HG02759 (cell line): ENCODE data around the gene MYO15B.
"Not testable (repeated sequence)": the region's sequence is repeated elsewhere in the genome, so short reads cannot be mapped to it uniquely, and the experiment has no call there.

ENCODE experiments used
- ATAC-seq: cut with Tn5 transposase; IDR thresholded peaks from one replicate; pipeline ENCODE4 v1.9.1; 2021; ENCODE audit warnings: mild to moderate bottlenecking, moderate library complexity; ENCODE audit not compliant: unreplicated experiment

Gene MYO15B

GRCh38 chr17:75637143-75637538 is 49.5 kb downstream of the MYO15B start:
- no peak for ATAC-seq

- no peak for ATAC-seq
Observed at GRCh38 chr17:75637551-75637950, 50.0 kb downstream of the MYO15B start.

- not testable (repeated sequence) for ATAC-seq
Observed at GRCh38 chr17:75638039-75638438, 50.4 kb downstream of the MYO15B start.

GRCh38 chr17:75638893-75639292 is 51.3 kb downstream of the MYO15B start:
- no peak for ATAC-seq

GRCh38 chr17:75639327-75639726 is 51.7 kb downstream of the MYO15B start:
- ATAC-seq, result no peak

GRCh38 chr17:75639771-75640555 is 52.4 kb downstream of the MYO15B start:
- ATAC-seq, result no peak

GRCh38 chr17:75640556-75641119 is 53.0 kb downstream of the MYO15B start:
- ATAC-seq, result no peak

- ATAC-seq, result no peak
Observed at GRCh38 chr17:75641343-75641742, 53.7 kb downstream of the MYO15B start.

- ATAC-seq, result no peak
Observed at GRCh38 chr17:75642182-75642783, 54.7 kb downstream of the MYO15B start.

- no peak for ATAC-seq
Observed at GRCh38 chr17:75642784-75643642, 55.4 kb downstream of the MYO15B start.

GRCh38 chr17:75643643-75644017 is 56.0 kb downstream of the MYO15B start:
- ATAC-seq, result no peak

GRCh38 chr17:75645501-75645888 is 57.9 kb downstream of the MYO15B start:
- ATAC-seq, result no peak

GRCh38 chr17:75645889-75646637 is 58.5 kb downstream of the MYO15B start:
- ATAC-seq, result peak; percentile 86

GRCh38 chr17:75646638-75646992 is 59.0 kb downstream of the MYO15B start:
- peak; percentile 15 for ATAC-seq

GRCh38 chr17:75647061-75647460 is 59.5 kb downstream of the MYO15B start:
- no peak for ATAC-seq

- ATAC-seq, result no peak
Observed at GRCh38 chr17:75647921-75648320, 60.3 kb downstream of the MYO15B start.

GRCh38 chr17:75649687-75650086 is 62.1 kb downstream of the MYO15B start:
- ATAC-seq, result no peak

- no peak for ATAC-seq
Observed at GRCh38 chr17:75650874-75651273, 63.3 kb downstream of the MYO15B start.

- ATAC-seq, result no peak
Observed at GRCh38 chr17:75652341-75652740, 64.7 kb downstream of the MYO15B start.

GRCh38 chr17:75652934-75653549 is 65.4 kb downstream of the MYO15B start:
- ATAC-seq, result no peak
